Measurements from ENCODE around the gene CUL5.

GRCh38 chr11:108018708-108019107, 10.0 kb downstream of the CUL5 start:
- no peak for TF ChIP-seq CTCF (IDR thresholded peaks at IDR 0.05)
- no peak for TF ChIP-seq POLR2A (IDR thresholded peaks at IDR 0.05)
- no peak for TF ChIP-seq EP300 (IDR thresholded peaks at IDR 0.05)
- TF ChIP-seq POLR2AphosphoS5 (IDR thresholded peaks at IDR 0.05): no peak
